ENCODE measurements around the gene PAK1IP1.
"Not testable (repeated sequence)": the region's sequence is repeated elsewhere in the genome, so short reads cannot be mapped to it uniquely, and the experiment has no call there.

The PAK1IP1 gene

GRCh38 chr6:10692965-10693538 is 1.7 kb upstream of the PAK1IP1 start:
- no peak for DNase-seq (ENCODE audit: low read depth in 2 of 2)

- no peak for DNase-seq (ENCODE audit: low read depth in 2 of 2)
These were observed 400 bp downstream of the PAK1IP1 start for GRCh38 chr6:10695086-10695657.

GRCh38 chr6:10696655-10697054 is 1.9 kb downstream of the PAK1IP1 start:
- no peak for DNase-seq (ENCODE audit: low read depth in 2 of 2)

GRCh38 chr6:10713962-10714361 is 19.2 kb downstream of the PAK1IP1 start:
- no peak for DNase-seq (ENCODE audit: low read depth in 2 of 2)

- DNase-seq (ENCODE audit: low read depth in 2 of 2) = no peak
These were observed 24.7 kb downstream of the PAK1IP1 start for GRCh38 chr6:10719296-10719963.

DNA sequence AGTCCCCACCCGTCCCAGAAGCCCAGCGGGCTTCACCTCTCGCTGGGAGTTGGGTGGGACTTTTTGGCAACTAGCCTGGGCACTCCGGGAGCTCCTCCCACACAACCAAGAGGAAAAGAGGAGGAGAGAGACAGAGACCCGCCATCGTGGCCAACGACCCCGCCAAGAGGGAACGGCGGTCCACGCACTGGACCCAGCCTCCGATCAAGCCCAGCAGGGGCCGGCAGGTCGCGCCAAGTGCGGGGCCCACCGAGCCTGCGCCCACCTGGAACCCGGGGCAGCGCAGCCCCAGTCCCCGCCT is 25.1 kb downstream of the PAK1IP1 start:
- no peak for DNase-seq (ENCODE audit: low read depth in 2 of 2)

GRCh38 chr6:10720265-10720959 is 25.6 kb downstream of the PAK1IP1 start:
- DNase-seq (ENCODE audit: low read depth in 2 of 2) = peak; percentile 36 to 50

GRCh38 chr6:10720960-10721849 is 26.4 kb downstream of the PAK1IP1 start:
- DNase-seq (ENCODE audit: low read depth in 2 of 2) = not testable (repeated sequence)

GRCh38 chr6:10721850-10722569 is 27.2 kb downstream of the PAK1IP1 start:
- DNase-seq (ENCODE audit: low read depth in 2 of 2) = no peak

- DNase-seq (ENCODE audit: low read depth in 2 of 2) = no peak
These were observed 27.7 kb downstream of the PAK1IP1 start for GRCh38 chr6:10722570-10722819.

DNA sequence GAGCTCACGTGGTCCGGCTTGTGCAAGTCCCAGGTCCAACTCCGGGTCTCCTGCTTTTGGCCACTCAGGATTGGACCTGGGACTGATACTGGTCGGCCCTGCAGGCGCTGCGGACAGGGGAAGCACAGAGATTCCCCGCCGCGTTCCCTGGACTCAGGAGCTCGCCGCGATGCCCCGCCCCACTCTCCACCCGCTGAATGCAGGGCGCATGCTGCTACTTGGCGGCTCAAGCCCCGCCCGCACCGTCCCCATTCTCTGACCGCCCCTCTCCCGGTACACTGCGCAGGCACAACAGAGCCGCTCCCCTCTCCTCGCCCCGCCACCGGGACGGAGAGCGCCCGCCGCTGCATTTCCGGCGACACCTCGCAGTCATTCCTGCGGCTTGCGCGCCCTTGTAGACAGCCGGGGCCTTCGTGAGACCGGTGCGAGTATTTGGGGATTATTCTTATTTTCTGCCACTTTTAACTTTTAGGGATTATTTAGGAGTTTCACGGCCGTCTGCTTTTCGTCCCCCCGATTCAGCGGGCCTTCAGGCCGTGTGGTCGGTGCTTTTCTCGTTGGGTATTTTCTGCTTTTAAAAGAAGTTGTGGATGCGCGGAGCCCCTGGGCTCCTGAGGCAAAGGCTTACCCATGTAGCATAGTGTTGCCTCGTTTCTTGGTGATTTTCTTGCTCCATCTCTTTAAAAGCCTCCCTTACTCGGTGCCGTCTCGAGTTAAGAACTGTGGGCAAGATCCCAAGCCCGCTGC is 28.2 kb downstream of the PAK1IP1 start, which contains the start of gene TMEM14C:
Gene TMEM14C (plus strand): TSS at position 251 of the 747 bp plus-strand sequence. CDS start 1,544 bp downstream, outside the sequence.
- DNase-seq (ENCODE audit: low read depth in 2 of 2) = peak; percentile 82 to 92

DNA sequence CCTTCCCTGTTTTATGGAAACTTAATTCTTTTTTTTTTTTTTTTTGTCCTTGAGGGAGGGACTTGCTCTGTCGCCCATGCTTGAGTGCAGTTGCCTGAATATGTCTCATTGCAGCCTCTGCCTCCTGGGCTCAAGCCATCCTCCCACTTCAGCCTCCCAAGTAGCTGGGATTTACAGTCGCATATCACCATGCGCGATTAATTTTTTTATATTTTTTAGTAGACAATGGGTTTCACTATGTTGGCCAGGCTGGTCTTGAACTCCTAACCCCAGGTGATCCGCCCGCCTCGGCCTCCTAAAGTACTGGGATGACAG is 28.8 kb downstream of the PAK1IP1 start:
- DNase-seq (ENCODE audit: low read depth in 2 of 2) = no peak

GRCh38 chr6:10725044-10725443 is 30.3 kb downstream of the PAK1IP1 start:
- no peak for DNase-seq (ENCODE audit: low read depth in 2 of 2)

- DNase-seq (ENCODE audit: low read depth in 2 of 2) = no peak
These were observed 30.9 kb downstream of the PAK1IP1 start for GRCh38 chr6:10725716-10726115.

GRCh38 chr6:10730254-10730653 is 35.5 kb downstream of the PAK1IP1 start:
- no peak for DNase-seq (ENCODE audit: low read depth in 2 of 2)

GRCh38 chr6:10733151-10733715 is 38.5 kb downstream of the PAK1IP1 start:
- DNase-seq (ENCODE audit: low read depth in 2 of 2) = no peak

- no peak for DNase-seq (ENCODE audit: low read depth in 2 of 2)
These were observed 39.1 kb downstream of the PAK1IP1 start for GRCh38 chr6:10733863-10734262.

DNA sequence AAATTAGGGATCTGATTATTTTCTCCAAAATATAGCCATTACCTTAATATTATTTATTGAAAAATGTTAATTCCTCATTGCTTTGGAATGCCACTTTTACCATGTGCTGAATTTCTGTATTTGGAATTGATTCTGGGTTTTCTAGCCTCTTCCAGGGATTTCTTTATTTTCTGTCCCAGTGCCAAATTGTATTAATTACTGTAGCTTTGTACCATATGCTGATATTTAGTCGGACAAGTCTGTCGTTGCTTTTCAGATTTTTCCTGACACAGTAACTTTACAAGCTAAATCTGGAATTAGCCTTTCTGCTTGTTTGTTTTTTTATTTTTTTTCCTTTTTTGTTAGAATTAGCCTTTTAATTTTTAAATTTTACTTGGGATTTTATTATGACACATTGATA is 42.0 kb downstream of the PAK1IP1 start:
- DNase-seq (ENCODE audit: low read depth in 2 of 2) = no peak

- no peak for DNase-seq (ENCODE audit: low read depth in 2 of 2)
These were observed 45.3 kb downstream of the PAK1IP1 start for GRCh38 chr6:10740061-10740460.

GRCh38 chr6:10741643-10742042 is 46.9 kb downstream of the PAK1IP1 start:
- DNase-seq (ENCODE audit: low read depth in 2 of 2) = not testable (repeated sequence)

GRCh38 chr6:10742251-10742650 is 47.5 kb downstream of the PAK1IP1 start:
- no peak for DNase-seq (ENCODE audit: low read depth in 2 of 2)

All from stimulated activated CD4-positive, alpha-beta T cell treated with anti-CD3 and anti-CD28 coated beads, Interleukin-12 subunit alpha, Interleukin-12 subunit beta, amount 100 ng/mL, for 24 hours (primary cell).